Left lobe of liver (tissue), 2 donors: ENCODE data around the gene CCL16. TPM values are rescaled to one million over a fixed set of nuclear protein-coding genes. Genes with fewer than 3 reads are reported as not detected.
"Not testable (repeated sequence)": the region's sequence is repeated elsewhere in the genome, so short reads cannot be mapped to it uniquely, and the experiment has no call there.

ENCODE experiments used
- ATAC-seq: fragments of 200-7000 bp; cut with Tn5 transposase; one replicate; pipeline ENCODE4 v1.9.1; 2020; ENCODE audit warnings: mild to moderate bottlenecking, moderate library complexity
- DNase-seq: peaks from one replicate; pipeline ENCODE4 v3.0.0-alpha.2; 2020; ENCODE audit warnings: low spot score
- total RNA-seq: library from RNA; stranded (reverse); gene quantifications from one replicate; pipeline ENCODE4 v1.2.1, GENCODE V29; 2021
- donor health status: DM: no; HTN: no; CAD: no; lungs with moderate emphysema.
- donor health status: DM: no; HTN: yes; CAD: no.

CCL16 gene
- total RNA-seq, 1 donor from 2014 or later = 31.1 TPM

DNA sequence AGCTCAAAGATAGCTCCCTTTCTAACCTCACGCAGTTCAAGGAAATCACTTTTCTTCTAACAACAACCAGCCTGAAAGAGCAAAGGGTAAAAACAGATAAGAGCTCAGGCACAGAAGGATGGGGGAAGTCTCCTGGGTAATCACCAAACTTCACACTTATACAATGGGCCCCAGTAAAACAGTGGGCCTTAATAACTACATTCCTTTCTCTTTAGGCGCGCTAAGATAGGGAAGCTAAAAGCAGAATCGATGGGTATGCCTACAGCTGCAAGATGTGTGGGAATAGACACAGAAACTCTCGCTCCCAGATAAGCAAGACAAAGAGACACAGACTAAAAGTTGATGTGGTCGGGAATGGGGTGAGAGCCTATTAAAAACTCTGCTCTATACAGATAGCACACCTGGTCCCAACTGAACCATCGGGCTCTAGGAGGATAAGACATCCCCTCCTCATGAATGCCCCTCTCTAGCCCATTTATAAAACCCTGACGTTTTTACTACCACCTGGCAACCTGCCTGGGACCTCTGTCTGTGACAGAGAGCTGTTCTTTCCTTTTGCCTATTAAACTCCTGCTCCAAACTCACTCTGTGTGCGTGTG is 38.6 kb downstream of the CCL16 start:
- no peak for ATAC-seq
- no peak for DNase-seq

DNA sequence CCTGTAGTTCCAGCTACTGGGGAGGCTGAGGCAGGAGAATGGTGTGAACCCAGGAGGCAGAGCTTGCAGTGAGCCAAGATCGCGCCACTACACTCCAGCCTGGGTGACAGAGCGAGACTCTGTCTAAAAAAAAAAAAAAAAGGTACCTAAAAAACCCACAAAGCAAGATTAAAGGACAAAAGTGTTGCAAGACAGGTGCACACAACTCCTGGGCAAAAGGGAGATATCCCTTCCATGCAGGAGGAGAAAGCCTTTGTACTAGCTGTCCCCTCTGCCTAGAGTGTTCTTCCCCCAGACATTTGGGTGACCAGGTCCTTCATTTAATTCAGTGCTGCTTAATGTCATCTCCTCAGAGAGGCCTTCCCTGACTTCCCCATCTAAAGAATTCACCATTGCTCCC is 42.8 kb downstream of the CCL16 start:
- ATAC-seq = not testable (repeated sequence)

DNA sequence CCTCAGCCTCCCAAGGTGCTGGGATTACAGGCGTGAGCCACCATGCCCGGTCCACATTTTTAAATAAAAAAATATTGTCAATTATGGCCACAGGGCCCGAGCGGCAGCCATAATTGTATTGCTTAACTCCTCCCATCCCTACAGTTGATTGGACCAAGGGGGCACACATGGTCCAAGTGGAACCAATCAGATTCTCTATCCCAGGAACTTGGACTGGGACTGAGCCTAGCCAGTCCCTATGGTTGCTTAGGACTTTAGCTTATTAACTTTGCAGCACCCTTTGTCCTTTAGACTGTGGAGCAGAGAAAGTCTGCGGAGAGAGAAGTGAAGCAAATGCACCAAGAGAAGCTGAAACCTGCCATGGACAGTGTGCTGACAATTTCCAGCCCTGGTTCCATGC is 45.2 kb downstream of the CCL16 start:
- ATAC-seq = peak; percentile 65

More for the DNA sequence above, 42.8 kb downstream of the CCL16 start:
- not testable (repeated sequence) for DNase-seq

GRCh38 chr17:35934760-35935159 is 46.5 kb downstream of the CCL16 start:
- DNase-seq (no peak), ATAC-seq (no peak)

More for the DNA sequence above, 45.2 kb downstream of the CCL16 start:
- DNase-seq = no peak

- ATAC-seq (no peak), DNase-seq (no peak)
Measured at GRCh38 chr17:35932586-35932985, 48.7 kb downstream of the CCL16 start.

DNA sequence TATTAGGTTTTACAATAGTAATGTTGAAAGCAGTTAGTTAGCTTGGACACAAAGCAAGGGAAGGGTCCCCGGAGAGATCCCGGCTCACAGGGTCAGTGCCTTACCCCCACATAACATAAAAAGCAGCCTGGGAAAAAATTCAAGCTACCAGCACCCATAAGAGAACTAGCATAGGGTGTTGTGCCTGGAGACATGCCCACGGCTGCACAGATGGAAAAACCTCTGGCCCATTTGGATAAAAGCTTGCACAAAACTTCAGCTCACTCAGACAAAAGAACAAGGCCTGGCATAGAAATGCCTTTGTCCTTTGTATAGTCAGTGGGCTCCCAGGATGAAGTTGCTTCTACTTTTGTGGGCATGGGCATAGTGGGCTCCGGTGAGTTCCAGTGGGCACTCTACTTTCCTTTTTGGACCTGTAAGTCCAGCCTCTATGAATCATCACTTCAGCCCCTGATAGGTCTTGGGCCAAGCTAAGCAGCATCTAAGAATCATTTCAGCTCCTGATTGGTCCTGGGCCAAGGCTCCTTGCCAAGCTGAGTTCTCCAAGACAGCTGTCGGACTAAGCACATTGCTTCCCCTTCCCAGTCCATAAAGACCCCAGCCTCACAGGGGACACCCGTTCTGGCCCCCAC is 49.4 kb downstream of the CCL16 start:
- ATAC-seq (no peak), DNase-seq (no peak)

- DNase-seq (peak; percentile 70), ATAC-seq (peak; percentile 88)
Measured at GRCh38 chr17:35930211-35931065, 50.9 kb downstream of the CCL16 start, which contains the start of gene RDM1. Gene RDM1, minus strand, starts transcription at chr17:35930773. Its CDS starts 46 bp downstream, at chr17:35930727.

DNA sequence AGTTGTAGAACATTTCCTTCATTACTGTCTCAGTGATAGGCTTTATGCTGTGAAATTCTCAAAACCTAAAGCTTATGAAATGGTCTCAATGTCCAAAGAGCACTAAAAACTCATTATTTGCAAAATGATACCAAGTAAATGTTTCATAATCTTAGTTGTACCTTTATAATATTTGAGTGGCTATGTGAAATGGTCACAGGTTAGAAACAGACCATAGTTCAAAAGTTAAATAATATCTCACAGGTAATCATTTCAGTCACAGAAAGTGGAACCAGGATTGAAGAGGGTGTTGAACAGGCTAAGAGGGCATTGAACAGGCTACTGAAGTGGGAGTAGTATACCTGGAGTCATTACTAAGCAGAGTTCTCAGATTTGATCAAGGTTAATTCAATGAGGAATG is 53.6 kb downstream of the CCL16 start:
- peak; percentile 59 for ATAC-seq
- DNase-seq = no peak

Other genes starting within 250 kb of the CCL16 start
- gene RASL10B, start 249.9 kb downstream of the CCL16 start, total RNA-seq = 2.3 TPM
- gene GAS2L2, start 228.3 kb downstream of the CCL16 start, total RNA-seq = not detected
- gene C17orf50, start 220.6 kb downstream of the CCL16 start, total RNA-seq = not detected
- gene MMP28, start 185.9 kb downstream of the CCL16 start, total RNA-seq = 0.45 TPM
- 63.1 TPM for gene TAF15, start 172.0 kb downstream of the CCL16 start, total RNA-seq
- not detected for gene HEATR9, start 112.6 kb downstream of the CCL16 start, total RNA-seq
- gene CCL5, start 101.1 kb downstream of the CCL16 start, total RNA-seq = 0.48 TPM
- gene RDM1, start 50.7 kb downstream of the CCL16 start, total RNA-seq = not detected
- not detected for gene LYZL6, start 37.8 kb downstream of the CCL16 start, total RNA-seq
- 16.9 TPM for gene CCL14, start 5.2 kb upstream of the CCL16 start, total RNA-seq
- 13.8 TPM for gene CCL15, start 20.1 kb upstream of the CCL16 start, total RNA-seq
- 1.4 TPM for gene CCL23, start 36.5 kb upstream of the CCL16 start, total RNA-seq
- gene CCL18, start 82.8 kb upstream of the CCL16 start, total RNA-seq = 0.33 TPM
- gene CCL3, start 108.6 kb upstream of the CCL16 start, total RNA-seq = 2.0 TPM
- 1.2 TPM for gene CCL4, start 122.3 kb upstream of the CCL16 start, total RNA-seq
- 5.7 TPM for gene TBC1D3B, start 195.1 kb upstream of the CCL16 start, total RNA-seq
- gene CCL3L1, start 215.3 kb upstream of the CCL16 start, total RNA-seq = 0.38 TPM
- gene CCL4L2, start 229.6 kb upstream of the CCL16 start, total RNA-seq = not detected